ENCODE results near the gene PARD6G. TPM values are rescaled to one million over a fixed set of nuclear protein-coding genes. Genes with fewer than 3 reads are reported as not detected.

Gene PARD6G
- total RNA-seq, 1 donor from 2014 or later = 28.3 TPM

- Mint-ChIP-seq H3K4me3 (no peak overlapping the region), H3K9me3 (no peaks in the 10 kb centered on the region), H3K27me3 (ENCODE audit: low read depth) (no peaks in the 10 kb centered on the region), H3K36me3 (ENCODE audit: low read depth) (no peaks in the 10 kb centered on the region), H3K27ac (ENCODE audit: unreplicated experiment) (no peak overlapping the region), H3K4me1 (peaks cover 19% of the 10 kb centered on the region)
- no peak for DNase-seq (ENCODE audit: low read depth, low spot score)
- no peak for TF ChIP-seq CTCF (conservative IDR thresholded peaks at IDR 0.05)
These were observed 67.3 kb downstream of the PARD6G start for GRCh38 chr18:80179857-80180558.

DNA sequence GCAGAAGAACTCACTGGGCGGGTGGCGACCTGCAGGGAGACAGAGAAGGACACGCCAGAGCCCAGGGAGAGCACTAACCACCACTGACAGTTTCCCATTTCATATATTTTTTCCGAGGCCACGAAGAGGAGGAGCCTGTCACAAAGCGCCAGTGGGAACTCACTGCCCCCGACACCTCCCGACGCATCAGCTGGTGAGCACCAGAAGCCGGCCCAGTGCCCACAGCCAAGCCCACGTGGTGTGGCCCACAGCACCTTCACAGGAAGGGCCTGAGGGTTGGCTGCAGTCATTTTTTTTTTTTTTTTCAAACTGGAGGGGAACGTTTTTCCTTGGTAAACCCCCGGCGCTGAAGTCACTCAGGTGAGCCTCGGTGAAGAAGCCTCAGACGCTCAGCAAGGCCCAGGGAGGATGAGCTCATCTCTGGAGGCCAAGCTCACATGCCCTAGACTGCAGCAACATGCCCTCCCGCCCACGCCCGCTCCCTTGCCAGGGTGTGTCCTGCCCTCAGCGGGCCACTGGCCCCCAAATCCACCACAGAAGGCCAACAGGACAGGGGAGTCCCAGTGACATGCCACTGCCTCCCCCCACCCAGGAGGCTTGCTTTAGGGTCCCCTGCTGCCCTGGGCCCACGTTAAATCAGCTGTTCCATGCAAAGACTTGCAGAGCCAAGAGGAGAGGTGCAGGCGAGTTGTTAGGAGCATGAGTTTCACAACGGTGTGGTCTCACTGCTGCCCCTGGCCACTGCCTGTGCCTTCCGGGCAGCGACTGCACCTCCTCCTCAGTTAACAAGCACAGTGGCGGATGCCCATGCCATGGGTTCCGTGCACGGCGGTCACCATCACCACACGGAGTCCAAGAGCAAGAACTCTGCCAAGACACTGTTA, 68.1 kb downstream of the PARD6G start:
- no peak for TF ChIP-seq CTCF (conservative IDR thresholded peaks at IDR 0.05)
- no peak overlapping the region for H3K4me3 Mint-ChIP-seq
- DNase-seq (ENCODE audit: low read depth, low spot score) = no peak
- peaks cover 19% of the 10 kb centered on the region for H3K4me1 Mint-ChIP-seq
- peak overlapping the region; percentile 69 for H3K27ac Mint-ChIP-seq (ENCODE audit: unreplicated experiment)
- H3K27me3 Mint-ChIP-seq (ENCODE audit: low read depth) = no peaks in the 10 kb centered on the region
- H3K9me3 Mint-ChIP-seq = no peaks in the 10 kb centered on the region
- H3K36me3 Mint-ChIP-seq (ENCODE audit: low read depth) = no peaks in the 10 kb centered on the region

GRCh38 chr18:80177128-80177527, 70.2 kb downstream of the PARD6G start:
- TF ChIP-seq CTCF (conservative IDR thresholded peaks at IDR 0.05) = no peak
- no peak overlapping the region for H3K4me3 Mint-ChIP-seq
- peaks cover 17% of the 10 kb centered on the region for H3K4me1 Mint-ChIP-seq
- no peak overlapping the region for H3K27ac Mint-ChIP-seq (ENCODE audit: unreplicated experiment)
- H3K36me3 Mint-ChIP-seq (ENCODE audit: low read depth) = no peaks in the 10 kb centered on the region
- H3K27me3 Mint-ChIP-seq (ENCODE audit: low read depth) = no peaks in the 10 kb centered on the region
- H3K9me3 Mint-ChIP-seq = no peaks in the 10 kb centered on the region
- DNase-seq (ENCODE audit: low read depth, low spot score) = no peak

DNA sequence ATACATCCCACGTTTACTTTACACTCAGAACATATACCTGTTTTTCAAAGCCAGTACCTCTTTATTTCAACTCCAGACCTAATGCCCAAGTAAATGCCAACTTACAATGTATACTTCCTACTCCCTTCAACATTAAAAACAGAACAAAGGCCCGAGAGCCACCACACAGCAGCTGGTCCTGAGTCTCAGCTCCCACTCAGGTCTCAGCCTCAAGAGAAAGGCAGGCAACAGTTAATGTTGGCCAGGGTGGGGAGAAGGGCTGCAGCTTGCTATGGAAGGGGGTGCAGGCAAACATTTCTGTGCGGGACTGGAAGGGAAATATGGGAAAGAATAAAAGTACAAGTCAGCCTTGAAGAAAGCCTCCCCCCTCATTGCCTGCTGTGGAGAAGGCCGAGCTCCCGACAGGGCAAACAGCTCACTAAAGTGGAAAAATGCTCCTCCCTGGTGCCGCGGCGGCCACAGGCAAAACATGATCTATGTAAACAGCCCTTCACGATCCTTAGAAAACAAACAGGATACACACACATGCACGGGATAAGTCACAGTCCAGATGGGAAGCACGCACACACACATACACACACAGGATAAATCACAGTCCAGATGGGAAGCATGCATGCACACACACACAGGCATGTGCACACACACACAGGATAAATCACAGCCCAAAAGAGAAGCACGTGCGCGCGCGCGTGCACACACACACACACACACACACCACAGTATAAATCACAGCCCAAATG, 70.8 kb downstream of the PARD6G start:
- Mint-ChIP-seq H3K27me3 (ENCODE audit: low read depth) (no peaks in the 10 kb centered on the region), H3K4me1 (peaks cover 20% of the 10 kb centered on the region), H3K27ac (ENCODE audit: unreplicated experiment) (no peak overlapping the region), H3K36me3 (ENCODE audit: low read depth) (no peaks in the 10 kb centered on the region), H3K4me3 (no peak overlapping the region), H3K9me3 (no peaks in the 10 kb centered on the region)
- no peak for DNase-seq (ENCODE audit: low read depth, low spot score)
- no peak for TF ChIP-seq CTCF (conservative IDR thresholded peaks at IDR 0.05)

- no peak for TF ChIP-seq CTCF (conservative IDR thresholded peaks at IDR 0.05)
- H3K27me3 Mint-ChIP-seq (ENCODE audit: low read depth) = no peaks in the 10 kb centered on the region
- no peak for DNase-seq (ENCODE audit: low read depth, low spot score)
- peak overlapping the region; percentile 68 for H3K27ac Mint-ChIP-seq (ENCODE audit: unreplicated experiment)
- H3K4me1 Mint-ChIP-seq = peaks cover 22% of the 10 kb centered on the region
- no peaks in the 10 kb centered on the region for H3K36me3 Mint-ChIP-seq (ENCODE audit: low read depth)
- H3K9me3 Mint-ChIP-seq = no peaks in the 10 kb centered on the region
- H3K4me3 Mint-ChIP-seq = no peak overlapping the region
These were observed 71.7 kb downstream of the PARD6G start for GRCh38 chr18:80175451-80176204.
